Measurements from ENCODE around the gene PLAAT3. TPM values are rescaled to one million over a fixed set of nuclear protein-coding genes. Genes with fewer than 3 reads are reported as not detected.
"Not testable (repeated sequence)": the region's sequence is repeated elsewhere in the genome, so short reads cannot be mapped to it uniquely, and the experiment has no call there.

Gene PLAAT3
- 163 and 198 TPM in 2 replicates for total RNA-seq (2014; rRNA removed; shearing (Covaris generic); ENCODE audit: low replicate concordance)

GRCh38 chr11:63614136-63614671 is at the start of gene PLAAT3:
Gene PLAAT3 (minus strand): TSS chr11:63614433. CDS start chr11:63614014, 419 bp downstream.
- DNase-seq (ENCODE audit: low read depth): peak; percentile 86
- in situ Hi-C loops (cut with HindIII; ENCODE audit: low pct_unique_long_range_greater_than_20kb, low sequenced_read_pairs): no loop called here

GRCh38 chr11:63663809-63664208 is 49.6 kb upstream of the PLAAT3 start:
- in situ Hi-C loops (cut with HindIII; ENCODE audit: low pct_unique_long_range_greater_than_20kb, low sequenced_read_pairs): no loop called here
- peak; percentile 51 for DNase-seq (ENCODE audit: low read depth)

GRCh38 chr11:63660972-63661371 is 46.7 kb upstream of the PLAAT3 start:
- DNase-seq (ENCODE audit: low read depth): no peak
- in situ Hi-C loops (cut with HindIII; ENCODE audit: low pct_unique_long_range_greater_than_20kb, low sequenced_read_pairs): no loop called here

GRCh38 chr11:63652671-63653070 is 38.4 kb upstream of the PLAAT3 start:
- no peak for DNase-seq (ENCODE audit: low read depth)
- in situ Hi-C loops (cut with HindIII; ENCODE audit: low pct_unique_long_range_greater_than_20kb, low sequenced_read_pairs): no loop called here

GRCh38 chr11:63643205-63643604 is 29.0 kb upstream of the PLAAT3 start:
- in situ Hi-C loops (cut with HindIII; ENCODE audit: low pct_unique_long_range_greater_than_20kb, low sequenced_read_pairs): no loop called here
- no peak for DNase-seq (ENCODE audit: low read depth)

GRCh38 chr11:63641727-63642126 is 27.5 kb upstream of the PLAAT3 start:
- DNase-seq (ENCODE audit: low read depth): no peak

GRCh38 chr11:63639199-63639832 is 25.1 kb upstream of the PLAAT3 start:
- DNase-seq (ENCODE audit: low read depth): no peak
- in situ Hi-C loops (cut with HindIII; ENCODE audit: low pct_unique_long_range_greater_than_20kb, low sequenced_read_pairs): no loop called here

More at GRCh38 chr11:63641727-63642126, 27.5 kb upstream of the PLAAT3 start:
- in situ Hi-C loops (cut with HindIII; ENCODE audit: low pct_unique_long_range_greater_than_20kb, low sequenced_read_pairs): no loop called here

GRCh38 chr11:63638436-63638835 is 24.2 kb upstream of the PLAAT3 start:
- in situ Hi-C loops (cut with HindIII; ENCODE audit: low pct_unique_long_range_greater_than_20kb, low sequenced_read_pairs); DNase-seq (ENCODE audit: low read depth): not testable (repeated sequence)

- DNase-seq (ENCODE audit: low read depth): peak; percentile 65
- in situ Hi-C loops (cut with HindIII; ENCODE audit: low pct_unique_long_range_greater_than_20kb, low sequenced_read_pairs): no loop called here
Observed at GRCh38 chr11:63635762-63636465, 21.7 kb upstream of the PLAAT3 start.

- no peak for DNase-seq (ENCODE audit: low read depth)
- in situ Hi-C loops (cut with HindIII; ENCODE audit: low pct_unique_long_range_greater_than_20kb, low sequenced_read_pairs): no loop called here
Observed at GRCh38 chr11:63629426-63629825, 15.2 kb upstream of the PLAAT3 start.

GRCh38 chr11:63623513-63624140 is 9.4 kb upstream of the PLAAT3 start:
- no peak for DNase-seq (ENCODE audit: low read depth)
- in situ Hi-C loops (cut with HindIII; ENCODE audit: low pct_unique_long_range_greater_than_20kb, low sequenced_read_pairs): no loop called here

GRCh38 chr11:63622323-63622722 is 8.1 kb upstream of the PLAAT3 start:
- DNase-seq (ENCODE audit: low read depth): peak; percentile 92
- in situ Hi-C loops (cut with HindIII; ENCODE audit: low pct_unique_long_range_greater_than_20kb, low sequenced_read_pairs): no loop called here

- in situ Hi-C loops (cut with HindIII; ENCODE audit: low pct_unique_long_range_greater_than_20kb, low sequenced_read_pairs): no loop called here
- DNase-seq (ENCODE audit: low read depth): no peak
Observed at GRCh38 chr11:63621071-63621470, 6.8 kb upstream of the PLAAT3 start.

GRCh38 chr11:63619967-63620366 is 5.7 kb upstream of the PLAAT3 start:
- in situ Hi-C loops (cut with HindIII; ENCODE audit: low pct_unique_long_range_greater_than_20kb, low sequenced_read_pairs): no loop called here
- DNase-seq (ENCODE audit: low read depth): no peak

- in situ Hi-C loops (cut with HindIII; ENCODE audit: low pct_unique_long_range_greater_than_20kb, low sequenced_read_pairs): not testable (repeated sequence)
Observed at GRCh38 chr11:63617686-63618085, 3.5 kb upstream of the PLAAT3 start.

GRCh38 chr11:63616953-63617352 is 2.7 kb upstream of the PLAAT3 start:
- no peak for DNase-seq (ENCODE audit: low read depth)
- in situ Hi-C loops (cut with HindIII; ENCODE audit: low pct_unique_long_range_greater_than_20kb, low sequenced_read_pairs): no loop called here

More at GRCh38 chr11:63617686-63618085, 3.5 kb upstream of the PLAAT3 start:
- not testable (repeated sequence) for DNase-seq (ENCODE audit: low read depth)

- peak; percentile 84 for DNase-seq (ENCODE audit: low read depth)
Observed at GRCh38 chr11:63613517-63614135, 607 bp downstream of the PLAAT3 start.

GRCh38 chr11:63612181-63612580 is 2.1 kb downstream of the PLAAT3 start:
- in situ Hi-C loops (cut with HindIII; ENCODE audit: low pct_unique_long_range_greater_than_20kb, low sequenced_read_pairs): no loop called here

More at GRCh38 chr11:63613517-63614135, 607 bp downstream of the PLAAT3 start:
- in situ Hi-C loops (cut with HindIII; ENCODE audit: low pct_unique_long_range_greater_than_20kb, low sequenced_read_pairs): no loop called here

GRCh38 chr11:63611395-63611747 is 2.9 kb downstream of the PLAAT3 start:
- DNase-seq (ENCODE audit: low read depth): no peak
- in situ Hi-C loops (cut with HindIII; ENCODE audit: low pct_unique_long_range_greater_than_20kb, low sequenced_read_pairs): no loop called here

More at GRCh38 chr11:63612181-63612580, 2.1 kb downstream of the PLAAT3 start:
- no peak for DNase-seq (ENCODE audit: low read depth)
